ENCODE measurements around the gene LRP5.
"Not testable (repeated sequence)": the region's sequence is repeated elsewhere in the genome, so short reads cannot be mapped to it uniquely, and the experiment has no call there.

The LRP5 gene

GRCh38 chr11:68297812-68298658, 14.4 kb upstream of the LRP5 start:
- Mint-ChIP-seq H3K27me3 (ENCODE audit: low read depth, poor library complexity) (peaks cover 15% of the 10 kb centered on the region), H3K27ac (no peak overlapping the region), H3K4me1 (peaks cover 6% of the 10 kb centered on the region), H3K4me3 (no peak overlapping the region), H3K9me3 (peaks cover under 1% of the 10 kb centered on the region), H3K36me3 (ENCODE audit: low read depth) (no peaks in the 10 kb centered on the region)
- DNase-seq: peak; percentile 89
- peak; percentile 97 for TF ChIP-seq CTCF (IDR thresholded peaks at IDR 0.05)

GRCh38 chr11:68298659-68299516, 13.5 kb upstream of the LRP5 start:
- no peak for TF ChIP-seq CTCF (IDR thresholded peaks at IDR 0.05)
- Mint-ChIP-seq H3K27me3 (ENCODE audit: low read depth, poor library complexity) (peaks cover 9% of the 10 kb centered on the region), H3K4me1 (peaks cover 6% of the 10 kb centered on the region), H3K9me3 (peaks cover 9% of the 10 kb centered on the region), H3K27ac (no peak overlapping the region), H3K4me3 (no peak overlapping the region), H3K36me3 (ENCODE audit: low read depth) (no peaks in the 10 kb centered on the region)
- no peak for DNase-seq

- Mint-ChIP-seq H3K27me3 (ENCODE audit: low read depth, poor library complexity) (peaks cover 10% of the 10 kb centered on the region), H3K9me3 (peaks cover 13% of the 10 kb centered on the region)
- DNase-seq; H3K4me3 Mint-ChIP-seq; H3K4me1 Mint-ChIP-seq; H3K36me3 Mint-ChIP-seq (ENCODE audit: low read depth); H3K27ac Mint-ChIP-seq: not testable (repeated sequence)
Measured at GRCh38 chr11:68299517-68299879, 12.9 kb upstream of the LRP5 start.

GRCh38 chr11:68300076-68300830, 12.1 kb upstream of the LRP5 start:
- Mint-ChIP-seq H3K9me3 (peaks cover 16% of the 10 kb centered on the region), H3K36me3 (ENCODE audit: low read depth) (no peaks in the 10 kb centered on the region), H3K4me3 (no peak overlapping the region), H3K27ac (no peak overlapping the region), H3K27me3 (ENCODE audit: low read depth, poor library complexity) (peaks cover 10% of the 10 kb centered on the region), H3K4me1 (peaks cover 6% of the 10 kb centered on the region)
- DNase-seq: no peak
- no peak for TF ChIP-seq CTCF (IDR thresholded peaks at IDR 0.05)

GRCh38 chr11:68302256-68302655, 10.1 kb upstream of the LRP5 start:
- peaks cover 5% of the 10 kb centered on the region for H3K27me3 Mint-ChIP-seq (ENCODE audit: low read depth, poor library complexity)
- H3K4me3 Mint-ChIP-seq: no peak overlapping the region
- TF ChIP-seq CTCF (IDR thresholded peaks at IDR 0.05): no peak
- no peaks in the 10 kb centered on the region for H3K36me3 Mint-ChIP-seq (ENCODE audit: low read depth)
- H3K4me1 Mint-ChIP-seq: peaks cover 6% of the 10 kb centered on the region
- no peak overlapping the region for H3K27ac Mint-ChIP-seq
- H3K9me3 Mint-ChIP-seq: peaks cover 16% of the 10 kb centered on the region
- no peak for DNase-seq

- H3K4me1 Mint-ChIP-seq: peaks cover 6% of the 10 kb centered on the region
- no peak for TF ChIP-seq CTCF (IDR thresholded peaks at IDR 0.05)
- no peak overlapping the region for H3K4me3 Mint-ChIP-seq
Measured at GRCh38 chr11:68302670-68303069, 9.7 kb upstream of the LRP5 start.

More at GRCh38 chr11:68302670-68303069, 9.7 kb upstream of the LRP5 start:
- DNase-seq: no peak
- H3K36me3 Mint-ChIP-seq (ENCODE audit: low read depth): no peaks in the 10 kb centered on the region
- no peak overlapping the region for H3K27ac Mint-ChIP-seq
- peaks cover 16% of the 10 kb centered on the region for H3K9me3 Mint-ChIP-seq
- H3K27me3 Mint-ChIP-seq (ENCODE audit: low read depth, poor library complexity): peaks cover 5% of the 10 kb centered on the region

Data from nephron progenitor cell (in vitro differentiated cells).